ENCODE results near the gene DGKD.
"Not testable (repeated sequence)": the region's sequence is repeated elsewhere in the genome, so short reads cannot be mapped to it uniquely, and the experiment has no call there.

DGKD gene

GRCh38 chr2:233331536-233331935 is 22.8 kb upstream of the DGKD start:
- H3K4me2 ChIP-seq (ENCODE audit: low read length): peak overlapping the region; percentile 82
- peak overlapping the region; percentile 97 for H2AFZ ChIP-seq (ENCODE audit: low read depth, low read length)
- H3K9ac ChIP-seq (ENCODE audit: low read length): peak overlapping the region; percentile 2; the same call in 1 of the 2 replicates
- TF ChIP-seq EZH2phosphoT487 (IDR thresholded peaks at IDR 0.05; ENCODE audit: low read depth): no peak
- TF ChIP-seq, protein P1, sequence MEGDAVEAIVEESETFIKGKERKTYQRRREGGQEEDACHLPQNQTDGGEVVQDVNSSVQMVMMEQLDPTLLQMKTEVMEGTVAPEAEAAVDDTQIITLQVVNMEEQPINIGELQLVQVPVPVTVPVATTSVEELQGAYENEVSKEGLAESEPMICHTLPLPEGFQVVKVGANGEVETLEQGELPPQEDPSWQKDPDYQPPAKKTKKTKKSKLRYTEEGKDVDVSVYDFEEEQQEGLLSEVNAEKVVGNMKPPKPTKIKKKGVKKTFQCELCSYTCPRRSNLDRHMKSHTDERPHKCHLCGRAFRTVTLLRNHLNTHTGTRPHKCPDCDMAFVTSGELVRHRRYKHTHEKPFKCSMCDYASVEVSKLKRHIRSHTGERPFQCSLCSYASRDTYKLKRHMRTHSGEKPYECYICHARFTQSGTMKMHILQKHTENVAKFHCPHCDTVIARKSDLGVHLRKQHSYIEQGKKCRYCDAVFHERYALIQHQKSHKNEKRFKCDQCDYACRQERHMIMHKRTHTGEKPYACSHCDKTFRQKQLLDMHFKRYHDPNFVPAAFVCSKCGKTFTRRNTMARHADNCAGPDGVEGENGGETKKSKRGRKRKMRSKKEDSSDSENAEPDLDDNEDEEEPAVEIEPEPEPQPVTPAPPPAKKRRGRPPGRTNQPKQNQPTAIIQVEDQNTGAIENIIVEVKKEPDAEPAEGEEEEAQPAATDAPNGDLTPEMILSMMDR (IDR thresholded peaks at IDR 0.05; ENCODE audit: low read depth, low read length): no peak
- H3K79me2 ChIP-seq (ENCODE audit: low read length): no peaks in the 10 kb centered on the region
- H3K27ac ChIP-seq (ENCODE audit: low read length): peak overlapping the region; percentile 32
- no peaks in the 10 kb centered on the region for H3K27me3 ChIP-seq (ENCODE audit: low read depth, low read length)
- H4K20me1 ChIP-seq (ENCODE audit: insufficient read depth, low read length): no peaks in the 10 kb centered on the region
- peak overlapping the region; percentile 60 for H3K4me3 ChIP-seq (ENCODE audit: low read length)
- no peaks in the 10 kb centered on the region for H3K36me3 ChIP-seq (replicated peaks; ENCODE audit: low read depth, low read length)
- H3K9me3 ChIP-seq (ENCODE audit: insufficient read depth, low read length): no peaks in the 10 kb centered on the region
- peaks cover 13% of the 10 kb centered on the region for H3K4me1 ChIP-seq (ENCODE audit: low read length)

GRCh38 chr2:233332125-233332524 is 22.2 kb upstream of the DGKD start:
- Histone ChIP-seq H3K27me3 (ENCODE audit: low read depth, low read length) (no peaks in the 10 kb centered on the region), H3K79me2 (ENCODE audit: low read length) (no peaks in the 10 kb centered on the region), H3K36me3 (replicated peaks; ENCODE audit: low read depth, low read length) (no peaks in the 10 kb centered on the region), H3K4me3 (ENCODE audit: low read length) (peak overlapping the region; percentile 60; the same call in 1 of the 2 replicates), H3K9ac (ENCODE audit: low read length) (no peak overlapping the region), H3K4me1 (ENCODE audit: low read length) (peaks cover 13% of the 10 kb centered on the region), H3K27ac (ENCODE audit: low read length) (0 out of 2 replicates have a peak overlapping the region, but pooled peaks have one; percentile 25), H2AFZ (ENCODE audit: low read depth, low read length) (peak overlapping the region; percentile 97), H3K9me3 (ENCODE audit: insufficient read depth, low read length) (no peaks in the 10 kb centered on the region), H3K4me2 (ENCODE audit: low read length) (peak overlapping the region; percentile 82), H4K20me1 (ENCODE audit: insufficient read depth, low read length) (no peaks in the 10 kb centered on the region)
- TF ChIP-seq, protein P1 (IDR thresholded peaks at IDR 0.05; ENCODE audit: low read depth, low read length): no peak
- no peak for TF ChIP-seq EZH2phosphoT487 (IDR thresholded peaks at IDR 0.05; ENCODE audit: low read depth)

- H3K79me2 ChIP-seq (ENCODE audit: low read length): no peaks in the 10 kb centered on the region
These were observed 19.4 kb upstream of the DGKD start for GRCh38 chr2:233334915-233335314.

GRCh38 chr2:233336091-233336490 is 18.2 kb upstream of the DGKD start:
- H4K20me1 ChIP-seq (ENCODE audit: insufficient read depth, low read length); H3K27me3 ChIP-seq (ENCODE audit: low read depth, low read length); H3K9ac ChIP-seq (ENCODE audit: low read length); H3K4me2 ChIP-seq (ENCODE audit: low read length); H2AFZ ChIP-seq (ENCODE audit: low read depth, low read length); H3K27ac ChIP-seq (ENCODE audit: low read length); H3K4me3 ChIP-seq (ENCODE audit: low read length); H3K36me3 ChIP-seq (replicated peaks; ENCODE audit: low read depth, low read length); H3K79me2 ChIP-seq (ENCODE audit: low read length); H3K9me3 ChIP-seq (ENCODE audit: insufficient read depth, low read length): not testable (repeated sequence)
- peaks cover 10% of the 10 kb centered on the region for H3K4me1 ChIP-seq (ENCODE audit: low read length)

More at GRCh38 chr2:233334915-233335314, 19.4 kb upstream of the DGKD start:
- Histone ChIP-seq H3K27ac (ENCODE audit: low read length) (no peak overlapping the region), H3K4me1 (ENCODE audit: low read length) (peaks cover 13% of the 10 kb centered on the region), H3K9me3 (ENCODE audit: insufficient read depth, low read length) (no peaks in the 10 kb centered on the region), H2AFZ (ENCODE audit: low read depth, low read length) (no peak overlapping the region), H4K20me1 (ENCODE audit: insufficient read depth, low read length) (no peaks in the 10 kb centered on the region), H3K9ac (ENCODE audit: low read length) (no peak overlapping the region), H3K27me3 (ENCODE audit: low read depth, low read length) (no peaks in the 10 kb centered on the region), H3K4me2 (ENCODE audit: low read length) (no peak overlapping the region), H3K36me3 (replicated peaks; ENCODE audit: low read depth, low read length) (no peaks in the 10 kb centered on the region), H3K4me3 (ENCODE audit: low read length) (no peak overlapping the region)
- TF ChIP-seq, protein P1 (IDR thresholded peaks at IDR 0.05; ENCODE audit: low read depth, low read length): no peak
- TF ChIP-seq EZH2phosphoT487 (IDR thresholded peaks at IDR 0.05; ENCODE audit: low read depth): no peak

All from OCI-LY3 (cell line).